ENCODE measurements around the gene COL9A3. TPM values are rescaled to one million over a fixed set of nuclear protein-coding genes. Genes with fewer than 3 reads are reported as not detected.

Gene COL9A3
- total and polyA plus RNA-seq, 8 donors: 1.7 to 183 (median 9.5) TPM

DNA sequence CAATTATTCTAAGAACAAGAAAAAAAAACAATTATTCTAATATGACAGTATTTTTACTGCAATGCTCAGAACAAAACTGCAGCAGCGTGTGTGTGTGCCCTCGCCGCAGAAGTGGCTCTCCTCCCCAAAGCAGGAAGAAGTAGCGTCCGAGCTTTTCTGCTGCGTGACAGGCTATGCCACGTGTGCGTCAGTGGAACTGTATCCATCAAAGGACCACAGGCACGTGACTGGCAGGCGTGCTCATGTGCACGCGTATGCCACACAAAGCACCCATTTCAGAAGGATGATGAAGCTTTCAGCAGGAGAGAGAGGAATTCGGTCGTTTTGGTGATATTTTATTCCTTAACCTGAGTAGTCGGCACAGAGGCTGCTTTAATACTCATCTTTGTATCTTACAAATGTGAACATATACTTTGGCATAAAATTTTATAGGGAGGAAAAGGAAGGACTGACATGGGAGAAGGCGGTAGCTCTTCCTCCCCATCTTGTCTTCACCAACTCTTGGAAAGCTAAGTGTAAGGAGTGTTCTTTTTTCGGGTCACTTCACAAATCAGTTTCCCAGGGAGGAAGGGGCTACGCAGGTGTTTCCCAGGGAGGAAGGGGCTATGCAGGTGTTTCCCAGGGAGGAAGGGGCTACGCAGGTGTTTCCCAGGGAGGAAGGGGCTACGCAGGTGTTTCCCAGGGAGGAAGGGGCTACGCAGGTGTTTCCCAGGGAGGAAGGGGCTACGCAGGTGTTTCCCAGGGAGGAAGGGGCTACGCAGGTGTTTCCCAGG, 41.4 kb downstream of the COL9A3 start:
- Histone ChIP-seq H3K9me3 (no peaks in the 10 kb centered on the region), H3K4me3 (no peak overlapping the region), H3K27ac (no peak overlapping the region), H3K36me3 (peaks cover 0 to 6% (median 0%) of the 10 kb centered on the region in 3 donors), H3K4me1 (peaks cover 8 to 10% (median 8%) of the 10 kb centered on the region in 3 donors), H3K27me3 (no peaks in the 10 kb centered on the region)
- intact Hi-C loops (cut with DNase I): no loop called here
- ATAC-seq (no peak), DNase-seq (peak in 1 of 6 donors; percentile 27), FAIRE-seq (no peak)
- WGBS, 2 donors: 88 to 90% methylated on average over 19 to 21 of the region's 23 CpGs
- TF ChIP-seq, protein P1, sequence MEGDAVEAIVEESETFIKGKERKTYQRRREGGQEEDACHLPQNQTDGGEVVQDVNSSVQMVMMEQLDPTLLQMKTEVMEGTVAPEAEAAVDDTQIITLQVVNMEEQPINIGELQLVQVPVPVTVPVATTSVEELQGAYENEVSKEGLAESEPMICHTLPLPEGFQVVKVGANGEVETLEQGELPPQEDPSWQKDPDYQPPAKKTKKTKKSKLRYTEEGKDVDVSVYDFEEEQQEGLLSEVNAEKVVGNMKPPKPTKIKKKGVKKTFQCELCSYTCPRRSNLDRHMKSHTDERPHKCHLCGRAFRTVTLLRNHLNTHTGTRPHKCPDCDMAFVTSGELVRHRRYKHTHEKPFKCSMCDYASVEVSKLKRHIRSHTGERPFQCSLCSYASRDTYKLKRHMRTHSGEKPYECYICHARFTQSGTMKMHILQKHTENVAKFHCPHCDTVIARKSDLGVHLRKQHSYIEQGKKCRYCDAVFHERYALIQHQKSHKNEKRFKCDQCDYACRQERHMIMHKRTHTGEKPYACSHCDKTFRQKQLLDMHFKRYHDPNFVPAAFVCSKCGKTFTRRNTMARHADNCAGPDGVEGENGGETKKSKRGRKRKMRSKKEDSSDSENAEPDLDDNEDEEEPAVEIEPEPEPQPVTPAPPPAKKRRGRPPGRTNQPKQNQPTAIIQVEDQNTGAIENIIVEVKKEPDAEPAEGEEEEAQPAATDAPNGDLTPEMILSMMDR (IDR thresholded peaks at IDR 0.05): no peak

DNA sequence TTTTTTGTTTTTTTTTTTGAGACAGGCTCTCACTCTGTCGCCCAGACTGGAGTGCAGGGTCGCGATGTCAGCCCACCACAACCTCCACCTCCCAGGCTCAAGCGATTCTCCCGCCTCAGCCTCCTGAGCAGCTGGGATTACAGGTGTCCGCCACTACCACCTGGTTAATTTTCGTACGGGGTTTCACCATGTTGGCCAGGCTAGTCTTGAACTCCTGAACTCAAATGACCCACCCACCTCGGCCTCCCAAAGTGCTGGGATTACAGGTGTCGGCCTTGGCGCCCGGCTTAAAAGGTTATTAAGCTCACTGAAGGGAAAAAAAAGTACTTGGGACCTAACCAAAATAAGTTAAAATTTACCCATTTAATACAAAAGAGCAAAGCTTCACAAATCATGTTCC, 42.9 kb downstream of the COL9A3 start:
- Histone ChIP-seq H3K4me3 (peak overlapping the region in 1 of 4 donors; percentile 51), H3K27me3 (no peaks in the 10 kb centered on the region), H3K9me3 (no peaks in the 10 kb centered on the region), H3K27ac (no peak overlapping the region), H3K36me3 (peaks cover 0 to 6% (median 0%) of the 10 kb centered on the region in 3 donors), H3K4me1 (peaks cover 8 to 10% (median 8%) of the 10 kb centered on the region in 3 donors)
- TF ChIP-seq, protein P1 (IDR thresholded peaks at IDR 0.05): no peak
- 66 to 80% methylated on average over 12 of the region's 12 CpGs for WGBS, 2 donors
- no peak for FAIRE-seq
- intact Hi-C loops (cut with DNase I): no loop called here
- DNase-seq: peak in 1 of 6 donors; percentile 17
- ATAC-seq: no peak

GRCh38 chr20:62860391-62860923, 43.6 kb downstream of the COL9A3 start:
- Histone ChIP-seq H3K4me1 (peaks cover 8 to 10% (median 8%) of the 10 kb centered on the region in 3 donors), H3K27me3 (no peaks in the 10 kb centered on the region), H3K9me3 (no peaks in the 10 kb centered on the region), H3K4me3 (peak overlapping the region in 3 of 4 donors; percentile 18 to 51 (median 20)), H3K27ac (no peak overlapping the region), H3K36me3 (peaks cover 0 to 6% (median 0%) of the 10 kb centered on the region in 3 donors)
- intact Hi-C loops (cut with DNase I): no loop called here
- TF ChIP-seq, protein P1 (IDR thresholded peaks at IDR 0.05): no peak
- no peak for FAIRE-seq
- 37 to 39% methylated on average over 24 of the region's 24 CpGs for WGBS, 2 donors
- peak in 3 of 6 donors; percentile 41 to 68 (median 63) for DNase-seq
- no peak for ATAC-seq

- Histone ChIP-seq H3K36me3 (peaks cover 0 to 6% (median 0%) of the 10 kb centered on the region in 3 donors), H3K4me3 (peak overlapping the region in 3 of 4 donors; percentile 18 to 51 (median 38)), H3K4me1 (peaks cover 8 to 10% (median 8%) of the 10 kb centered on the region in 3 donors), H3K9me3 (no peaks in the 10 kb centered on the region), H3K27me3 (no peaks in the 10 kb centered on the region), H3K27ac (no peak overlapping the region)
- TF ChIP-seq, protein P1 (IDR thresholded peaks at IDR 0.05): no peak
- FAIRE-seq (no peak), DNase-seq (peak in 3 of 6 donors; percentile 63 to 79 (median 67)), ATAC-seq (no peak)
- intact Hi-C loops (cut with DNase I): no loop called here
- WGBS, 2 donors: 3% methylated on average over 94 to 129 of the region's 129 CpGs
Measured at GRCh38 chr20:62860924-62861691, 44.3 kb downstream of the COL9A3 start.

Measured in pancreas (tissue), 10 donors.